ENCODE measurements around the gene MED12L. TPM values are rescaled to one million over a fixed set of nuclear protein-coding genes. Genes with fewer than 3 reads are reported as not detected.

MED12L gene
- polyA plus RNA-seq, 1 experiment: 0.06 TPM

DNA sequence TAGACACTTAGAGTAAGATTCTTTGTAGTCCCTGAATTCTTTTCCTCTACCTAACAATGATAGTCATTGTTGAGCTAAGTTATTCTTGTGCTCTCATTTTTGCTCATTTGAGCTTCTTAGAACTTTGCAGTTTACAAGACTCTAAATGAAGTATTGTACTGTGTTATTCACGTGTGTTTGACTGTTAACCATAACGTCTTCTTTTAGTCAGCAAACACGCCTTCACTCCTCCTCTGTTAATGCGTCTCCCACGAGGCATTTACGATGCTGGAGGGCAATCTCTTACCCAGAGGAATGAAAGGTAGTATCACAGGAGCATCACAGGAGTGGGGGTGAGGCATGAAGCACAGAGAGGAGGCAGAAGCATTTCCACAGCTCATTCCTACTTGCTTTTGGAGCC, 207.7 kb downstream of the MED12L start:
- H3K36me3 ChIP-seq (ENCODE audit: control insufficient read depth, insufficient read depth, low read length): no peaks in the 10 kb centered on the region
- TF ChIP-seq, protein P1, sequence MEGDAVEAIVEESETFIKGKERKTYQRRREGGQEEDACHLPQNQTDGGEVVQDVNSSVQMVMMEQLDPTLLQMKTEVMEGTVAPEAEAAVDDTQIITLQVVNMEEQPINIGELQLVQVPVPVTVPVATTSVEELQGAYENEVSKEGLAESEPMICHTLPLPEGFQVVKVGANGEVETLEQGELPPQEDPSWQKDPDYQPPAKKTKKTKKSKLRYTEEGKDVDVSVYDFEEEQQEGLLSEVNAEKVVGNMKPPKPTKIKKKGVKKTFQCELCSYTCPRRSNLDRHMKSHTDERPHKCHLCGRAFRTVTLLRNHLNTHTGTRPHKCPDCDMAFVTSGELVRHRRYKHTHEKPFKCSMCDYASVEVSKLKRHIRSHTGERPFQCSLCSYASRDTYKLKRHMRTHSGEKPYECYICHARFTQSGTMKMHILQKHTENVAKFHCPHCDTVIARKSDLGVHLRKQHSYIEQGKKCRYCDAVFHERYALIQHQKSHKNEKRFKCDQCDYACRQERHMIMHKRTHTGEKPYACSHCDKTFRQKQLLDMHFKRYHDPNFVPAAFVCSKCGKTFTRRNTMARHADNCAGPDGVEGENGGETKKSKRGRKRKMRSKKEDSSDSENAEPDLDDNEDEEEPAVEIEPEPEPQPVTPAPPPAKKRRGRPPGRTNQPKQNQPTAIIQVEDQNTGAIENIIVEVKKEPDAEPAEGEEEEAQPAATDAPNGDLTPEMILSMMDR (IDR thresholded peaks at IDR 0.05; ENCODE audit: insufficient read depth, low read depth, low read length): no peak
- no peaks in the 10 kb centered on the region for H3K27me3 ChIP-seq (ENCODE audit: control insufficient read depth, insufficient read depth, low read length)
- CTCF ChIA-PET: interaction anchor here (1.0 to 1.9 kb wide), 7 partner anchors 25 to 546 kb away, joined by 3 to 8 read pairs (median 4); no protein-coding TSS in a partner anchor
- H3K4me3 ChIP-seq (ENCODE audit: low read depth, low read length): no peak overlapping the region
- POLR2A ChIA-PET: no interaction called here
- DNase-seq (ENCODE audit: low read depth): no peak

DNA sequence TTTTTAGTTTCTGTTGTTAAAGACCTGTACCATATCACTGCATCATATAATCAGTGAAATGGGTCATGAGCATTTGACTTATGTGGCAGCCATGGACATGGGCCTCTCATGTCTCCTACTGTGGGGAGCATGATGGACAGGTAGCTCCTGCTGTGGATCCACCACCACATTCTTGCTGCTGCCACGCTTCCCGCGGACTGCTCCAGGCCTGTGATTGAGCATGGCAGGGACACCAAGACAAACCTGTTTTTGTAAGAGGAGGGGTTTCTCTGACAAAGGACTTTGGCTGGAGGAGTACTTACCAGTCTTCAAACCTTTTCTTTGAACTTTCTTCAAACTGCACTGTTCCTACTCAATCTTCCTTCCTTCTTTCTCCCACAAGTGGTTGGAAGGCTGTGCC, 210.8 kb downstream of the MED12L start:
- ChIA-PET CTCF (no interaction called here), POLR2A (no interaction called here)
- no peak for DNase-seq (ENCODE audit: low read depth)
- TF ChIP-seq, protein P1 (IDR thresholded peaks at IDR 0.05; ENCODE audit: insufficient read depth, low read depth, low read length): no peak
- Histone ChIP-seq H3K4me3 (ENCODE audit: low read depth, low read length) (no peak overlapping the region), H3K36me3 (ENCODE audit: control insufficient read depth, insufficient read depth, low read length) (no peaks in the 10 kb centered on the region), H3K27me3 (ENCODE audit: control insufficient read depth, insufficient read depth, low read length) (peaks cover 2% of the 10 kb centered on the region; the same call in 1 of the 2 replicates)

DNA sequence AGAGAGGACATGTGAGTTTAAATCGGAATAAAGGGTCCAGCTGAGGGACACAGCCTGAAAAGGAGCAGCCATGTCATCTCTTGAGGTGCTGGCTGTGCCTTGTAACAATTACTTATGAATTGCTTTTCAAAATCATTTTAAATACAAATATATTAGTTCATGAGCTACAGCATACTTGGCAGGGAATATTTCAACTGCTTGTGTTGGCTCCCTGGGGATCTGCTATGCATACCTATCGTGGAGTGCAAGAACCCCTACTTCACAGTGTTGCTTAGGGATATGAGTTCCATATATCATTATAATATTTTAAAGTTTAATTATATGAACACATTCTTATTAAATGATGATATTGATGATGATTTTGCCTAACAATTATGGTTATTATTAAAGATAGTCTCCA, 212.0 kb downstream of the MED12L start:
- ChIA-PET CTCF (interaction anchor here (1.0 to 3.4 kb wide), 3 partner anchors 10 to 29 kb away, joined by 3 to 10 read pairs (median 3); no protein-coding TSS in a partner anchor), POLR2A (no interaction called here)

DNA sequence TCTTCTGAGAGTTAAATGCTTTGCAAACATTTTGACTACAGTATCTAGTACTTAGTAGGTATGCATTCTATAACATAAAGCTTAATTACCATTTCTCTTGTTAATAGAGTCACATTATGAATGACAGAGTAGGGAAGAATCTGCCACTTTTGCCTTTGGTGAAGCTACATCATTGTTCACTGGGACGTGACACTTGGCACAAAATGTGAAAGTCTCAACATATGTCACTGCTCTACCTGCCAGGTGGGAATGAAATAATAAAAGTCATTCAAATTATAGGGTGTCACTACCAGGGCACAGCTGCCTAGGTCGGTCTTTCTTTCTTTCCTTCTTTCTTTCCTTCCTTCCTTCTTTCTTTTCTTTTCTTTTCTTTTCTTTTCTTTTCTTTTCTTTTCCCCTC, 213.5 kb downstream of the MED12L start:
- ChIA-PET POLR2A (no interaction called here), CTCF (interaction anchor here (0.7 to 3.4 kb wide), 5 partner anchors 8 to 140 kb away, joined by 3 to 10 read pairs (median 3); no protein-coding TSS in a partner anchor)

More for the DNA sequence above, 212.0 kb downstream of the MED12L start:
- no peak overlapping the region for H3K4me3 ChIP-seq (ENCODE audit: low read depth, low read length)
- TF ChIP-seq, protein P1 (IDR thresholded peaks at IDR 0.05; ENCODE audit: insufficient read depth, low read depth, low read length): no peak
- H3K27me3 ChIP-seq (ENCODE audit: control insufficient read depth, insufficient read depth, low read length): peaks cover 2% of the 10 kb centered on the region; the same call in 1 of the 2 replicates
- no peak for DNase-seq (ENCODE audit: low read depth)
- H3K36me3 ChIP-seq (ENCODE audit: control insufficient read depth, insufficient read depth, low read length): no peaks in the 10 kb centered on the region

DNA sequence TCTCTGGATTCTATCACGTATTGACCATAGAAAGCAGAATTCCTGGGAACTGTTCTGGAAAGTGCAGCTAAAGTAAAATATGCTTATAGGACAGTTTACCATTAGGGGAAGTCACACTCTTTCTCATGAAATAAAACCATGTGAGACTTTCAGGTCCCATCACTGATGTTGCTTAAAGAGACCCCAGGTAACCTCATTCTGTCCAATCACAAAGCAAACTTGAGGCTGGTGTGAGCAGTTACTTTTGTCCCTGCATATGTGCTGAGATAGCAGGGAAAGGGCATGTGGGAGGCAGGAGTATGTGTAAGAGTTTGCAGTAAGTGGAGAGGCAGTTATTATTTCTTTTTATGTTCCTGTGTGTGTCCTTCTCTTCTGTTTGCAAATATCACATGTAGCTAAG, 215.1 kb downstream of the MED12L start:
- TF ChIP-seq, protein P1 (IDR thresholded peaks at IDR 0.05; ENCODE audit: insufficient read depth, low read depth, low read length): no peak
- H3K36me3 ChIP-seq (ENCODE audit: control insufficient read depth, insufficient read depth, low read length): no peaks in the 10 kb centered on the region
- CTCF ChIA-PET: interaction anchor here (0.9 to 2.0 kb wide), 6 partner anchors 9 to 616 kb away, joined by 3 to 4 read pairs (median 3); no protein-coding TSS in a partner anchor
- peaks cover 2% of the 10 kb centered on the region for H3K27me3 ChIP-seq (ENCODE audit: control insufficient read depth, insufficient read depth, low read length)
- no peak for DNase-seq (ENCODE audit: low read depth)
- POLR2A ChIA-PET: no interaction called here
- no peak overlapping the region for H3K4me3 ChIP-seq (ENCODE audit: low read depth, low read length)

More for the DNA sequence above, 213.5 kb downstream of the MED12L start:
- DNase-seq (ENCODE audit: low read depth): no peak
- TF ChIP-seq, protein P1 (IDR thresholded peaks at IDR 0.05; ENCODE audit: insufficient read depth, low read depth, low read length): no peak
- H3K36me3 ChIP-seq (ENCODE audit: control insufficient read depth, insufficient read depth, low read length): no peaks in the 10 kb centered on the region
- H3K27me3 ChIP-seq (ENCODE audit: control insufficient read depth, insufficient read depth, low read length): peaks cover 2% of the 10 kb centered on the region
- no peak overlapping the region for H3K4me3 ChIP-seq (ENCODE audit: low read depth, low read length)
